HUES64 (cell line): Measurements from ENCODE around the gene KLHL12.
"Not testable (repeated sequence)": the region's sequence is repeated elsewhere in the genome, so short reads cannot be mapped to it uniquely, and the experiment has no call there.

Experiments used
- H3K27ac ChIP-seq: 2 replicates; pipeline ENCODE4 v1.7.0; 2013; ENCODE audit warnings: low read depth, low read length, inconsistent platforms
- H3K27me3 ChIP-seq: 2 replicates; pipeline ENCODE4 v1.6.1; 2013; ENCODE audit warnings: mild to moderate bottlenecking, low read length; ENCODE audit not compliant: insufficient read depth
- H3K36me3 ChIP-seq: 2 replicates; pipeline ENCODE4 v1.6.1; 2013; ENCODE audit warnings: mild to moderate bottlenecking, low read length; ENCODE audit not compliant: insufficient read depth
- H3K4me1 ChIP-seq: 2 replicates; pipeline ENCODE4 v1.6.1; 2013; ENCODE audit warnings: mild to moderate bottlenecking, low read length, moderate library complexity; ENCODE audit not compliant: insufficient read depth
- H3K4me3 ChIP-seq: 2 replicates; pipeline ENCODE4 v1.5.1; 2013; ENCODE audit warnings: mild to moderate bottlenecking, low read length, moderate library complexity
- H3K9ac ChIP-seq: 2 replicates; pipeline ENCODE4 v1.6.1; 2013; ENCODE audit warnings: mild to moderate bottlenecking, low read depth, low read length
- H3K9me3 ChIP-seq: 2 replicates; pipeline ENCODE4 v1.6.1; 2013; ENCODE audit warnings: low read depth, low read length; ENCODE audit not compliant: insufficient read depth
- WGBS: fragments of 150-250, 120-280 bp; methylation state at CpG from one replicate; pipeline ENCODE4 v1.1.7; 2013; ENCODE audit warnings: missing lambda C conversion rate; 5-methylcytosine and 5-hydroxymethylcytosine counted together

KLHL12 gene

DNA sequence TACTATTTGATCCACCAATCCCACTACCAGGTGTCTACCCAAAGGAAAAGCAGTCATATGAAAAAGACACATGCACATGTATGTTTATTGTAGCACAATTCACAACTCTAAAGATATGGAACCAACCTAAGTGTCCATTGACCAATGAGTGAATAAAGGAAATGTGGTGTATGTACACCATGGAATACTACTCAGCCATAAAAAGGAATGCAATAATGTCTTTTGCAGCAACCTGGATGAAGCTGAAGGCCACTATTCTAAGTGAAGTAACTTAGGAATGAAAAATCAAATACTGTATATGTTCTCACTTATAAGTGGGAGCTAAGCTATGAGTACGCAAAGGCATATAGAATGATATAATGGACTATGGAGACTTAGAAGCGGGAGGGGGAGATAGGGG is 18.4 kb upstream of the KLHL12 start:
- no peaks in the 10 kb centered on the region for H3K9me3 ChIP-seq
- no peak overlapping the region for H3K9ac ChIP-seq
- no peaks in the 10 kb centered on the region for H3K4me1 ChIP-seq
- H3K4me3 ChIP-seq, result no peak overlapping the region
- H3K27me3 ChIP-seq, result no peaks in the 10 kb centered on the region
- no peak overlapping the region for H3K27ac ChIP-seq
- 87% methylated on average over 2 of the region's 2 CpGs for WGBS
- peaks cover 84% of the 10 kb centered on the region for H3K36me3 ChIP-seq

- H3K9ac ChIP-seq, result no peak overlapping the region
- 94% methylated on average over 5 of the region's 5 CpGs for WGBS
- peaks cover 80% of the 10 kb centered on the region for H3K36me3 ChIP-seq
- no peak overlapping the region for H3K4me3 ChIP-seq
- no peaks in the 10 kb centered on the region for H3K9me3 ChIP-seq
- H3K4me1 ChIP-seq, result no peaks in the 10 kb centered on the region
- no peak overlapping the region for H3K27ac ChIP-seq
- no peaks in the 10 kb centered on the region for H3K27me3 ChIP-seq
These were observed 17.4 kb upstream of the KLHL12 start for GRCh38 chr1:202944438-202944921.

DNA sequence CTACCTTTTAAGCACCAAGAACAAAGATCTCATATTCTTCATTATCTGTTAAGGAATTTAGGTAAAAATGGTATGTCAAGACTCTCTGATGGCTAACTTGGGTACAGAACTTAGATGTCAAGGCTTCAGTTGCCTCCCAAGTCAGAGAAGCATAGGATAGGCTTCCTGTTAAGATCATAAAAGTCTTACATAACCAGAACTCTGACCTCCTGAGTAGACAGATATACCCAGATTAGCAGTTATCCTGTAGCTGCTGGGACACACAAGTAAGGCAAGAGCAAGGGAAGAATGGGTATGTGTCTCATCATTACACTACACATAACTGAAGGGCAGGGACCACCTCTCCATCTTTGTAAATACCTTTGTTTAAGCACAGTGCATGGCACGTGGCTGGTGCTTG is 15.4 kb upstream of the KLHL12 start:
- peaks cover 63% of the 10 kb centered on the region for H3K36me3 ChIP-seq
- H3K9ac ChIP-seq, result no peak overlapping the region
- WGBS, result no CpG with 5 or more reads among the region's 1 CpG

DNA sequence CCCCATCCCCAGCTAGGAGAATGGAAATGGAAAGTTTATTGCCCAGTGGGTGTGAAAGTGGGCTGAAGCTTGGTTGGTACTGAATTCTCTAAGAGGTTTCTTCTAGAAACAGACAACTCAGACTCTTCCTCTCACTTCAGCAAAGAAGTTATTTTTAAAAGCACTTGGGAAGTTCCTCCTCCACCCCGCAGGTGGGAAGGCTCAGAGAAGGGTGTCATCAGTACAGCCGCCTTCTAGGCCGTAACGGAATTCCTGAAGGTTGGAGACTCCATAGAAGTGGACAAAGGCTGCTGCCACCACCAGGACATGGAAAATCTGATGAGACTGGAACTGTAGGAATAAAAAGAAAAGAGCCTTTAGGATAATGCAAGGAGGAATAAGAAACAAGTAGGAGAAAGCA is 14.3 kb upstream of the KLHL12 start:
- Histone ChIP-seq H3K36me3 (peaks cover 60% of the 10 kb centered on the region), H3K9ac (no peak overlapping the region), H3K4me1 (no peaks in the 10 kb centered on the region), H3K27ac (no peak overlapping the region), H3K9me3 (no peaks in the 10 kb centered on the region), H3K27me3 (no peaks in the 10 kb centered on the region), H3K4me3 (no peak overlapping the region)
- WGBS, result 93% methylated on average over 4 of the region's 4 CpGs

More for the DNA sequence above, 15.4 kb upstream of the KLHL12 start:
- Histone ChIP-seq H3K27me3 (no peaks in the 10 kb centered on the region), H3K27ac (no peak overlapping the region), H3K9me3 (no peaks in the 10 kb centered on the region), H3K4me3 (no peak overlapping the region), H3K4me1 (no peaks in the 10 kb centered on the region)

DNA sequence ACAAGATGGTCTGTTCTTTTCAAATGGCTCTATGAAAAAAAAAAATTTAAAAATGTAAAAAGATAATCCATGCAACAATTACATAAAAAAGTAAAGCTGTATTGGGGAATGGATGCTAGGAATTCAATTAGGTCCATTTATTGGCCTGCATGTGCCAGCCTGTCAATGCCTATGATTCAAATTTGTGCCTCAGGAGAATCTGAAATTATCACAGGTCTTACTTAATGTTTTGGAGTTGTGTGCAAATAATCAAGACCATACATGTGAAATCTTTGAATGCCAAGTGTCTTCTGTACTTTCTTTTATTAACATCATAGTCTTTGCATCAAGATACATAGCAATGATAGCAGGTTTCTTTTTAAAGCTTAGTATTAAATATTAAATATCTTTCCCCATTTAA is 13.5 kb upstream of the KLHL12 start:
- Histone ChIP-seq H3K4me1 (no peaks in the 10 kb centered on the region), H3K27me3 (no peaks in the 10 kb centered on the region), H3K27ac (no peak overlapping the region), H3K4me3 (no peak overlapping the region), H3K9me3 (no peaks in the 10 kb centered on the region), H3K36me3 (peaks cover 52% of the 10 kb centered on the region), H3K9ac (no peak overlapping the region)

GRCh38 chr1:202938287-202938925 is 11.4 kb upstream of the KLHL12 start:
- H3K9me3 ChIP-seq, result no peaks in the 10 kb centered on the region
- H3K9ac ChIP-seq, result no peak overlapping the region
- H3K27me3 ChIP-seq, result no peaks in the 10 kb centered on the region
- no peaks in the 10 kb centered on the region for H3K4me1 ChIP-seq
- 90% methylated on average over 5 of the region's 5 CpGs for WGBS
- H3K4me3 ChIP-seq, result no peak overlapping the region
- H3K27ac ChIP-seq, result no peak overlapping the region
- H3K36me3 ChIP-seq, result peaks cover 30% of the 10 kb centered on the region

- H3K4me3 ChIP-seq, H3K9ac ChIP-seq, H3K4me1 ChIP-seq, H3K27me3 ChIP-seq, H3K27ac ChIP-seq, H3K9me3 ChIP-seq: not testable (repeated sequence)
- no CpG with 5 or more reads among the region's 6 CpGs for WGBS
- peaks cover 12% of the 10 kb centered on the region for H3K36me3 ChIP-seq
These were observed 9.4 kb upstream of the KLHL12 start for GRCh38 chr1:202936409-202936808.

DNA sequence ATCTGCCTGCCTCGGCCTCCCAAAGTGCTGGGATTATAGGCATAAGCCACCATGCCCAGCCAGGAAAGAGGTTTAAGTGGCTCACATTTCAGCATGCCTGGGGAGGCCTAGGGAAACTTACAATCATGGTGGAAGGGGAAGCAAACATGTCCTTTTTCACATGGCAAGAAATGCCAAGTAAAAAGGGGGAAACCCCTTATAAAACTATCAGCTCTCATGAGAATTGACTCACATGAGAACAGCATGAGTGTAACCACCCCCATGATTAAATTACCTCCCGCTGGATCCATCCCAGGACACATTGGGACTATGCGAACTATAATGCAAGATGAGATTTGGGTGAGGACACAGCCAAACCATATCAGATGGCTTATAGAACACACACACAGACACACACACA is 8.8 kb upstream of the KLHL12 start:
- Histone ChIP-seq H3K9ac (no peak overlapping the region), H3K4me3 (no peak overlapping the region), H3K27me3 (no peaks in the 10 kb centered on the region), H3K4me1 (no peaks in the 10 kb centered on the region), H3K9me3 (0 out of 2 replicates have a peak, but pooled peaks cover 2% of the 10 kb centered on the region), H3K36me3 (peaks cover 6% of the 10 kb centered on the region), H3K27ac (no peak overlapping the region)
- 80% methylated on average over 3 of the region's 3 CpGs for WGBS

DNA sequence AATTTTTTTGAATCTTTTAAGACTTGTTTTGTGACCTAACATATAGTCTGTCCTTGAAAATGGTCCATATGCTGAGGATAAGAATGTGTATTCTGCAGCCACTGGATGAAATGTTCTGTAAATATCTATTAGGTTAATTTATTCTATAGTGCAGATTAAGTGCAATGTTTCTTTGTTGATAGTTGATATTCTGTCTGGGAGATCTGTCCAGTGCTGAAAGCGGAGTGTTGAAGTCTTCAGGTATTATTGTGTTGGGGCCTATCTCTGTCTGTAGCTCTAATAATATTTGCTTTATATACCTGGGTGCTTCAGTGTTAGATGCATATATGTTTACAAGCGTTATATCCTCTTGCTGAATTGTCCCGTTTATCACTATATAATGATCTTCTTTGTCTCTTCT is 7.7 kb upstream of the KLHL12 start:
- H3K9me3 ChIP-seq, result 0 out of 2 replicates have a peak, but pooled peaks cover 2% of the 10 kb centered on the region

GRCh38 chr1:202932476-202932875 is 5.4 kb upstream of the KLHL12 start:
- H3K36me3 ChIP-seq, result no peaks in the 10 kb centered on the region
- H3K9ac ChIP-seq, result no peak overlapping the region
- 89% methylated on average over 2 of the region's 2 CpGs for WGBS
- H3K27ac ChIP-seq, result no peak overlapping the region
- 0 out of 2 replicates have a peak, but pooled peaks cover 2% of the 10 kb centered on the region for H3K9me3 ChIP-seq
- H3K4me3 ChIP-seq, result no peak overlapping the region
- H3K27me3 ChIP-seq, result no peaks in the 10 kb centered on the region
- H3K4me1 ChIP-seq, result no peaks in the 10 kb centered on the region

More for the DNA sequence above, 7.7 kb upstream of the KLHL12 start:
- Histone ChIP-seq H3K36me3 (no peaks in the 10 kb centered on the region), H3K4me1 (no peaks in the 10 kb centered on the region), H3K27ac (no peak overlapping the region), H3K27me3 (no peaks in the 10 kb centered on the region), H3K9ac (no peak overlapping the region), H3K4me3 (no peak overlapping the region)
- 86% methylated on average over 3 of the region's 3 CpGs for WGBS

- Histone ChIP-seq H3K27me3 (no peaks in the 10 kb centered on the region), H3K9me3 (no peaks in the 10 kb centered on the region), H3K4me1 (no peaks in the 10 kb centered on the region), H3K27ac (no peak overlapping the region), H3K36me3 (peaks cover 36% of the 10 kb centered on the region), H3K4me3 (no peak overlapping the region), H3K9ac (no peak overlapping the region)
- 96% methylated on average over 1 of the region's 3 CpGs for WGBS
These were observed 3.5 kb downstream of the KLHL12 start for GRCh38 chr1:202923533-202923932.

DNA sequence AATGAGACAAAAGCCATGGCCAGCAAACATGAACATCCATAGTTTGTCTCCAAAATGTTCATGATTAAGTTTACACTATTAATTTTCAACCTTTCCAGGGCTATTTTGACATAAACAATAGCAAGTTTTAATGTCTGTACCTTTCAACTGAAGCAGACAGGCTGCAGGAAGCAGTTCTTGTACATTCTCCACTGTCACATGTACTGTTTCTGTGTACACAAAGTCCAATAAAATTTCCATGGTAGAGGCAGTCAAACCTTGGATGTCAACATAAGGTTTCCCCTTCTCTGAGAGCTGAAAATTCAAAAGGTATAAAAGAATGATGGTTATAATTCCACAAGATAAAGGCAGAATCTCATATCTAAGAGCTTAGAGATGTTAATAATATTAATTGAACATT is 7.4 kb downstream of the KLHL12 start:
- Histone ChIP-seq H3K9ac (no peak overlapping the region), H3K9me3 (no peaks in the 10 kb centered on the region), H3K27me3 (no peaks in the 10 kb centered on the region), H3K36me3 (peaks cover 70% of the 10 kb centered on the region), H3K4me1 (no peaks in the 10 kb centered on the region), H3K4me3 (no peak overlapping the region), H3K27ac (no peak overlapping the region)
